Measurements from ENCODE around the gene ARHGEF19. TPM values are rescaled to one million over a fixed set of nuclear protein-coding genes. Genes with fewer than 3 reads are reported as not detected.

Gene ARHGEF19
- total RNA-seq, 1 experiment from 2014 or later = 13.8 TPM

DNA sequence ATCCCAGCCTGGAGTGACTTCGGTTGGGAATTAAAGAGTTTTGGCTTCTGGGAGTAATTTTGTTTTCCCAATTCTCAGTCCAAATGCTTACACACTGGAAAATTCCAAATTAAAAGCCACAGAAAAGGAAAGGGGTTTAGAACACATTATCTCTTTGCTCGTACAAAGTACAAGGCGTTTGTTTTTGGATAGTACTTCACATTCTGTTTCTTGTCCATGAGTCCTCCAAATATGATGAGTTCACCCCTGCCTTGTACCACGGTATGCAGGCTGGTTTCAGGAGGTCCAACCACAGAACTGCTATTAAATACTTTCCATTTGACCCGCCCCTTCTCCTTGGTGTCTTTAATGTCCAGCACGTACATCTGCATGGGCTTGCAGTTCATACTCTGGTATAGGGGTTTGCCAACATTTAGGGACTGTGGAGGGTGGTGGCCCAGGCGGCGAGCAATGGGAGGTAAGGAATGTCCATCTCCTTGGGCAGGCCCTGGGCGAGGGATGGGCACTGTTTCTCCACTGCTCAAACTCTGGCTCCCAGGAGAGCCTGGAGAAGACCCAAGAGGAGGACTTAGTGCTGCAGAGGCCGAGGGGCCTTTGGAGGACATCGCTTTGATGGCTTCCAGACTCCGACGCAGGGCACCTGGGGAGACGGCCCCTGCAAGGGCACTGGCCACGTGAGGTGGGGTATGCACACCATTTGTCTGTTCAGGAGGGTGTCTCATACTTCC is 38.2 kb upstream of the ARHGEF19 start:
- Histone ChIP-seq H3K4me3 (ENCODE audit: low read length) (no peak overlapping the region), H3K9me2 (replicated peaks; ENCODE audit: low read length) (no peaks in the 10 kb centered on the region), H3K4me2 (ENCODE audit: low read length) (no peak overlapping the region), H2AFZ (ENCODE audit: low read length) (no peak overlapping the region), H3K9ac (ENCODE audit: low read length) (no peak overlapping the region), H4K20me1 (ENCODE audit: low read length) (0 out of 2 replicates have a peak, but pooled peaks cover 3% of the 10 kb centered on the region), H3F3A (ENCODE audit: low read length, unreplicated experiment) (peaks cover 7% of the 10 kb centered on the region), H3K36me3 (ENCODE audit: low read depth, low read length) (peaks cover 19% of the 10 kb centered on the region; the same call in 1 of the 2 replicates), H3K27me3 (ENCODE audit: low read length) (no peaks in the 10 kb centered on the region), H3K27ac (ENCODE audit: low read length) (no peak overlapping the region), H3K79me2 (ENCODE audit: low read length) (no peaks in the 10 kb centered on the region), H3K9me3 (ENCODE audit: low read length) (no peaks in the 10 kb centered on the region), H3K4me1 (ENCODE audit: insufficient read depth, low read length) (peaks cover 59% of the 10 kb centered on the region)
- POLR2A ChIA-PET (ENCODE audit: unreplicated experiment) = no interaction called here
- TF ChIP-seq CTCF (conservative IDR thresholded peaks at IDR 0.05; ENCODE audit: low read depth, low read length) (no peak), EZH2 (IDR thresholded peaks at IDR 0.05; ENCODE audit: low read length, unreplicated experiment) (no peak), EZH2phosphoT487 (IDR thresholded peaks at IDR 0.05; ENCODE audit: borderline replicate concordance, low read length) (no peak)
- CTCF ChIA-PET = no interaction called here
- no TSS peak for BruUV-seq (replicated peaks)
- intact Hi-C loops (cut with micrococcal nuclease) = loop anchor here (5.0 kb wide), 1 partner anchor 102 kb away; the partner anchor contains the start of gene FBXO42
- no peak for DNase-seq
- ATAC-seq = no peak

DNA sequence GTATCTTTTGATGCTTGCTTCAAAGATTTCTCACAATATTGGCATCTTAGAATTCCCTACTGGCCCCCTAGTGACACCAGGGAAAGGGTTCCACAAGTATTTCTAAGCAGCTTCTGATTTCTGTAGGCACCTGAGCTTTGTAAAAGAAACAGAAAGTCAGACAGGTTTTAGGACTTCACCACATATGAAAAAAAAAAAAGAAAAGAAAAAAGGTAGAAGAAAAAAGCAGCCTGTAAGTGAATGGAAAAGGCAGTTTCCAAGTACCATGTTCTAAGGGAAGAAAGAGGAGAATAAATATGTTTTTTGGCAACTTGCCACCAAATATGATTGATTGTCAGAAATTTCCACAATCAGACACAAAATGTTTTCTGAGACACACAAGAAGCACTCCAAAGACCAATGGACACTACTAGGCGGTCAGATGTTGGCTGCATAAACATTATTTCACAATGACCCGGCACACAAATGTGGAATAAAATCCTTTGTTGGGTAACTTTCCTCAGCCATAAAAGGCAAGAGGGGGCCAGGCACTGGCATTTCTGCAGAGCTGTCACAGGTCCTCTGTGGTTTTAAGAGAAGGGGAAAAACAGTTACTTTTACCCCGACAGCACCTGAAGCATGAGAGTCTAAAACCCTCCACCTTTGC is 37.3 kb upstream of the ARHGEF19 start:
- H3K27me3 ChIP-seq (ENCODE audit: low read length) = no peaks in the 10 kb centered on the region
- ATAC-seq = no peak
- H3K4me2 ChIP-seq (ENCODE audit: low read length) = no peak overlapping the region
- POLR2A ChIA-PET (ENCODE audit: unreplicated experiment) = no interaction called here
- no peaks in the 10 kb centered on the region for H3K79me2 ChIP-seq (ENCODE audit: low read length)
- no peaks in the 10 kb centered on the region for H3K9me2 ChIP-seq (replicated peaks; ENCODE audit: low read length)
- no peak overlapping the region for H3K27ac ChIP-seq (ENCODE audit: low read length)
- H3F3A ChIP-seq (ENCODE audit: low read length, unreplicated experiment) = peaks cover 7% of the 10 kb centered on the region
- H3K4me1 ChIP-seq (ENCODE audit: insufficient read depth, low read length) = peaks cover 55% of the 10 kb centered on the region
- no peak overlapping the region for H2AFZ ChIP-seq (ENCODE audit: low read length)
- no TSS peak for BruUV-seq (replicated peaks)
- intact Hi-C loops (cut with micrococcal nuclease) = loop anchor here (5.0 kb wide), 1 partner anchor 103 kb away; the partner anchor contains the start of gene FBXO42
- DNase-seq = peak; percentile 14
- H3K9me3 ChIP-seq (ENCODE audit: low read length) = no peaks in the 10 kb centered on the region
- peaks cover 15% of the 10 kb centered on the region; the same call in 1 of the 2 replicates for H3K36me3 ChIP-seq (ENCODE audit: low read depth, low read length)
- H3K4me3 ChIP-seq (ENCODE audit: low read length) = no peak overlapping the region
- H3K9ac ChIP-seq (ENCODE audit: low read length) = no peak overlapping the region
- CTCF ChIA-PET = interaction anchor here (0.5 kb wide), 1 partner anchor 94 kb away, joined by 5 read pairs; no protein-coding TSS in a partner anchor
- TF ChIP-seq EZH2phosphoT487 (IDR thresholded peaks at IDR 0.05; ENCODE audit: borderline replicate concordance, low read length) (no peak), EZH2 (IDR thresholded peaks at IDR 0.05; ENCODE audit: low read length, unreplicated experiment) (no peak), CTCF (conservative IDR thresholded peaks at IDR 0.05; ENCODE audit: low read depth, low read length) (no peak)
- H4K20me1 ChIP-seq (ENCODE audit: low read length) = 0 out of 2 replicates have a peak, but pooled peaks cover 3% of the 10 kb centered on the region
